NCI-H2029 treated with DMSO at 0.1 percent for 48 hours (cell line): ENCODE results near the gene GTPBP6.
"Not testable (repeated sequence)": the region's sequence is repeated elsewhere in the genome, so short reads cannot be mapped to it uniquely, and the experiment has no call there.

Experiments used
- DNase-seq: peaks from one replicate; lab custom pipeline; 2025; lab: John Stamatoyannopoulos, UW

The GTPBP6 gene

GRCh38 chrX:335758-336155, 17.2 kb upstream of the GTPBP6 start:
- no peak for DNase-seq

GRCh38 chrX:334971-335757, 16.6 kb upstream of the GTPBP6 start:
- DNase-seq: no peak

GRCh38 chrX:334331-334891, 15.8 kb upstream of the GTPBP6 start:
- no peak for DNase-seq

GRCh38 chrX:333611-334311, 15.2 kb upstream of the GTPBP6 start:
- DNase-seq: no peak

DNA sequence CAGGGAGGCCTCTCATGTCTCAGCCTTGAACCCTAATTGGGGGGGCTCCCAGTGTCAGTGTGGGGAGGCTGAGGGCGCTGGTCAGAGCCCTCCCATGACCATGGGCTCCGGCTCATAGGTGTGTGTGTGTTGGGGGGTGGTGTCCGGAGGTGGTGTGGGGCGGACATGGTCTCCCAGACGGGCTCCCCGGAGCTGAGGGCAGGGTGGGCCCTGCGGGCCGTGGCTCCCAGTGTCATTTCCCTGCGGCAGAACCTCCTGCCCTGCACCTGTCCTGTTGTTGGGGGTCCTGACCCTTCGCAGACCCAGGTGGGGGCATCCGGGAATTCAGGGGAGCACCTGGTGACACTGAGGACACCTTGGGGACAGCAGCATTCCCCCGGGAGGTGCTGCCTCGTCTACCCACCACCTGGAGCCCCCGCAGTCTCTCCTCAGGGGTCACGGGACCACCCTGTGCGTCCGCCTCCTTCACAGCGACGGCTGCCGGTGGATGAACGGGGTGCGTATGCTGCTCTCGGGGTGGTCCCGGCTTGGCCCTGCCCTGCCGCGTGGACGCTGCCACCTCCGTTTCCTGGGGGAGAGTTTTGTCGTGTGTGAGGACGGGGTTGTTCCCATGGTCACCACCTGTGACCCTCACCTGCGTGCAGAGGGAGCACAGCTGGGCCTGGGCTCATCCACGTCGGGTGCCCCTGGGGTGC, 14.5 kb upstream of the GTPBP6 start:
- no peak for DNase-seq

DNA sequence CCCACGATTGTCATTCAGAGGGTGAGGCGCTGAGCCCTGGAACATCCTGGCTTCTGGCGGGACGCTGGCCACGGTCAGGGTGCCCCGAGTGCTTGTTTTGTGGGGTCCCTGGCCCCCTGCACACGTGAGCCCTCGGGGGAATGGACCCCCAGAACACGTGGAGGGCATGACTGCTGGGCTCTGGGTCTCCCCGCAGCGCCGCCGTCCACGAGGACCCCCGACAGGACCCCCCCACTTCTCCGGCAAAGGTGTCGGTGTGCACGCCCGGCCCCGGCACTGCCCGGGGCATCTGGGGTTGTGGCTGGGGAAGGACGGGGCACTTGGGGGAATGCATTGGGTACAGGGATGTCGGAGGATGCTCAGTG, 13.9 kb upstream of the GTPBP6 start:
- DNase-seq: no peak

- no peak for DNase-seq
These were observed 13.4 kb upstream of the GTPBP6 start for GRCh38 chrX:331825-332495.

- DNase-seq: no peak
These were observed 12.7 kb upstream of the GTPBP6 start for GRCh38 chrX:331151-331824.

DNA sequence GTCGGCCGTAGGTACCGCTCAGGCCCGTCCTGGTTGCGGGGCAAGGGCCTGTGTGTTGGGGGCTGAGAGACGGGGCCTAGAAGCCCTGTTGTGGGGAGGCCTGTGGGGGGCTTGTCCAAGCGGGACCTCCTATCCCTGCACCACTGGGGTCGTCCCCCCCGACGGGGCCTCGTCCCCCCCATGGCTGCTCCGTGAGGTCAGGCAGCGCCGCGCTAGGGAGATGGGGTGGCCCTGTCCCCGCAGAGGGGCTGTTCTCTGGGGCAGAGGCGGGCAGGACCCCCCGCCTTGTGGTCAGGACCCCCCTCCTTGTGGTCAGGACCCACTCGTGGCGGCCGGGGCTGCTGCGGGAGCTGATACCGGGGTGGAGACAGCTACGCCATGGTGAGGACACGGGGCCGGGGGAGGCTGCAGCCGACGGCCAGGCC, 12.1 kb upstream of the GTPBP6 start:
- no peak for DNase-seq

GRCh38 chrX:330141-330725, 11.6 kb upstream of the GTPBP6 start:
- not testable (repeated sequence) for DNase-seq

GRCh38 chrX:329291-329910, 10.8 kb upstream of the GTPBP6 start:
- no peak for DNase-seq

DNA sequence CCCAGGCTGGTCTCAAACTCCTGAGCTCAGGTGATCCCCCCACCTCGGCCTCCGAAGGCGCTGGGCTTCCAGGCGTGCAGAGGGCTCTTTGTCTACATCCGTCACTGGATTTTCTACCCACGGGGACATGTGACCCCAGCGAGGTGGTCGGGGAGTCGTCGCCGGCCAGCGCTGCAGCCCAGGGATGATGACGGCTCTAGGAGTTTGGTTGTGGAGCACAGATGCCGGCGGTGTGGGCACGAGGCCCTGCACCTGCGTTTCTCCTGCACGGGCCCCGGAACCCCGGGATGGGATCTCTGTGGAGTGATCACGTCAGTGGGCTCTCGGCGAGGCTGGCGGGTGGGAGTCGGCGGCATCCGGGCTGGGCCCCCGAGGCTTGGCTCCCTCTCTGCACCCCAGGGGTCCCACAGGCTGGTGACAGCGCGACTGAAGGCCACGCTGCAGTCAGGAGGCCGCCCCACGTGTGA, 9.1 kb upstream of the GTPBP6 start:
- no peak for DNase-seq

GRCh38 chrX:324664-325063, 6.1 kb upstream of the GTPBP6 start:
- DNase-seq: not testable (repeated sequence)

- DNase-seq: no peak
These were observed 5.4 kb upstream of the GTPBP6 start for GRCh38 chrX:323721-324628.

GRCh38 chrX:320126-320783, 1.7 kb upstream of the GTPBP6 start:
- no peak for DNase-seq

DNA sequence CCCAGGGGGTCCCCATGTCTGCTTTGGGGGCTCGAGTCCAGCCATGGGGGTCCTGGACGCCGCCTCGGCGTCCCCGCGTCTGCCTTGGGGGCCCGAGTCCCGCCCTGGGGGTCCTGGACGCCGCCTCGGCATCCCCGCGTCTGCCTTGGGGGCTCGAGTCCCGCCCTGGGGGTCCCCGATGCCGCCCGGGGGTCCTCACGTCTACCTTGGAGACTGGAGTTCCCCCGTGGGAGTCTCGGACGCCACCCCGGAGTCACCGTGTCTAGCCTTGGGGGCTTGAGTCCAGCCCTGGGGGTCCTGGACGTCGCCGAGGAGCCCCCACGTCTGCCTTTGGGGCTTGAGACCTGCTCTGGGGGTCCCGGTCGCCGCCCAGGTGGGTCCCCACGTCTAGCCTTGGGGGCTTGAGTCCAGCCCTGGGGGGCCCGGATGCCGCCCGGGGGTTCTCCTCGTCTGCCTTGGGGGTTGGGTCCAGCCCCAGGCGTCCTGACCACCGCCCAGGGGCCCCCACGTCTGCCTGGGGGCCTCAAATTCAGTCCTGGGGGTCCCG, 1.1 kb upstream of the GTPBP6 start:
- no peak for DNase-seq

DNA sequence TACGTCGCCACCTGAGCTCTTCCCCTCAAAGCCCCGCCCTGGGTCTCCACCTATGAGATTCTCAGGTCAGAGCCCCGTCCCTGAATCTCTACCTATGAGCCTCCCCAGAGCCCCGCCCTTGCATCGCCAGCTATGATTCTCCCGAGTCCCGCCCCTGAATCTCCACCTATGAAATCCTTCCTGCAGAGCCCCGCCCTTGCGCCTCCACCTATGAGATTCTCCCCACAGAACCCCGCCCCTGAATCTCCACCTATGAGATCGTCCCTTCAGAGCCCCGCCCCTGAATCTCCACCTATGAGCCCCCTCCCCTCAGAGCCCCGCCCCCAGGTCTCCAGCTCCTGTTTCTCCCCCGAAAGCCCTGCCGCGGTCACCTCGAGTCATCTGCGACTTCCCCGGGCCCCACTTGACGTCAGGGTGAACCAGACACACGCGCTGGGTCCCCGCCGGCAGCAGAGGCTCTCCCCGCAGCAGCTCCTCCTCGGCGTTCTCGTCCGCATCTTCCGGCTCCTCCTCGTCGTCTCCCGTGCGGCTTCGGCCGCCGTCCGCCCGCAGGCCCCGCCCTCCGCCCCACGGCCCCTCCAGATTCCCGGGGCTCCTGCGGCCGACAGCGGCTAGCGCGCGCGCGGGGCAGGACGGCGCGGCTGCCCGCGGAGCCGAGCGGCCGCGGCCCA, 393 bp downstream of the GTPBP6 start:
- DNase-seq: no peak

DNA sequence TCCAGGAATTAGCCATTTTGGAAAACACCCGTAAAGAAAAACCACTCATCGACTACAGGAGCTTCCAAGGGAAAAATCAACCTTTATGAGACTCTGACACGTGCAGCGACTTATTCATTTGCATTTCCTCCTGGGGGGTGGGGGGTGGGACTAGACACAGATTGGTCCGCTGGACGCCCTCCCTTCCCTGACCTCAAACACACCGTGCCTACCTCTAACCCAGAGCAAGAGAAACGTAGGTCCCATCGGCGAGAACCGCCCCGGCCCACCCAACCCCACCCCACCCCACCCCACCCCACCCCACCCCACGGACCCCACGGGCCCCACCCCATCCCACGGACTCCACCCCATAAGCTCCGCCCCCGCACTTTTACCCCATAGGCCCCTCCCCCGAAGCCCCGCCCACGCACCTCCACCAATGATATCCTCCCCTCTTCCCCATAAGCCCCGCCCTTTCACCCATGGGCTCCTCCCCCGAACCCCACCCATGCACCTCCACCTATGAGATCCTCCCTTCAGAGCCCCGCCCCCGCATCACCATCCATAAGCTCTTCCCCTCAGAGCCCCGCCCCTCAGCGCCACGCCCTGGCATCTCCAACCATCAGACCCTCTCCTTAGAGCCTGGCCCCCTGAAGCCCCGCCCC, 1.1 kb downstream of the GTPBP6 start:
- no peak for DNase-seq
